ENCODE data around the gene C14orf119.

The C14orf119 gene

GRCh38 chr14:23143911-23144310, 48.6 kb downstream of the C14orf119 start:
- DNase-seq (ENCODE audit: low read depth): no peak

GRCh38 chr14:23145794-23146350, 50.6 kb downstream of the C14orf119 start:
- no peak for DNase-seq (ENCODE audit: low read depth)
- TF ChIP-seq CTCF (conservative IDR thresholded peaks at IDR 0.05; ENCODE audit: low read depth, low read length): no peak
- H3K4me3 ChIP-seq (ENCODE audit: low read depth, low read length): no peak overlapping the region

More at GRCh38 chr14:23143911-23144310, 48.6 kb downstream of the C14orf119 start:
- TF ChIP-seq CTCF (conservative IDR thresholded peaks at IDR 0.05; ENCODE audit: low read depth, low read length): no peak
- H3K4me3 ChIP-seq (ENCODE audit: low read depth, low read length): no peak overlapping the region

GRCh38 chr14:23146351-23146910, 51.1 kb downstream of the C14orf119 start:
- no peak for DNase-seq (ENCODE audit: low read depth)
- no peak overlapping the region for H3K4me3 ChIP-seq (ENCODE audit: low read depth, low read length)
- no peak for TF ChIP-seq CTCF (conservative IDR thresholded peaks at IDR 0.05; ENCODE audit: low read depth, low read length)

GRCh38 chr14:23146980-23147379, 51.7 kb downstream of the C14orf119 start:
- no peak overlapping the region for H3K4me3 ChIP-seq (ENCODE audit: low read depth, low read length)
- TF ChIP-seq CTCF (conservative IDR thresholded peaks at IDR 0.05; ENCODE audit: low read depth, low read length): no peak
- DNase-seq (ENCODE audit: low read depth): no peak

GRCh38 chr14:23147676-23148075, 52.4 kb downstream of the C14orf119 start:
- TF ChIP-seq CTCF (conservative IDR thresholded peaks at IDR 0.05; ENCODE audit: low read depth, low read length): no peak
- H3K4me3 ChIP-seq (ENCODE audit: low read depth, low read length): no peak overlapping the region
- peak; percentile 46 for DNase-seq (ENCODE audit: low read depth)

GRCh38 chr14:23148591-23149249, 53.4 kb downstream of the C14orf119 start:
- TF ChIP-seq CTCF (conservative IDR thresholded peaks at IDR 0.05; ENCODE audit: low read depth, low read length): no peak
- no peak for DNase-seq (ENCODE audit: low read depth)
- H3K4me3 ChIP-seq (ENCODE audit: low read depth, low read length): no peak overlapping the region

- DNase-seq (ENCODE audit: low read depth): no peak
- no peak overlapping the region for H3K4me3 ChIP-seq (ENCODE audit: low read depth, low read length)
- TF ChIP-seq CTCF (conservative IDR thresholded peaks at IDR 0.05; ENCODE audit: low read depth, low read length): no peak
These were observed 54.4 kb downstream of the C14orf119 start for GRCh38 chr14:23149745-23150144.
